GM23338 (cell line): ENCODE data around the gene IZUMO1. TPM values are rescaled to one million over a fixed set of nuclear protein-coding genes. Genes with fewer than 3 reads are reported as not detected.

Experiments
- ATAC-seq: fragments of 200-7000 bp; cut with Tn5 transposase; 3 replicates; pipeline ENCODE4 v1.9.1; 2020
- DNase-seq: peaks from one replicate; pipeline ENCODE4 v3.0.0-alpha.2; 2015; ENCODE audit warnings: low spot score
- H2AFZ ChIP-seq: fragments of 200-600 bp; sonication (generic); 2 replicates; pipeline ENCODE4 v1.8.0; 2016; ENCODE audit warnings: antibody characterized with exemption, mild to moderate bottlenecking, moderate library complexity
- H3F3A ChIP-seq: fragments of 200-600 bp; sonication (generic); replicated peaks from 2 replicates; pipeline ENCODE4 v1.8.0; 2017; ENCODE audit warnings: antibody characterized with exemption, mixed run types, low read depth
- H3K27ac ChIP-seq: fragments of 200-600 bp; sonication (generic); 2 replicates; pipeline ENCODE4 v1.6.1; 2016; ENCODE audit warnings: low read depth
- H3K27me3 ChIP-seq: fragments of 200-600 bp; sonication (generic); 2 replicates; pipeline ENCODE4 v1.8.0; 2016; ENCODE audit warnings: mild to moderate bottlenecking, mixed run types, moderate library complexity; ENCODE audit not compliant: insufficient read depth
- H3K36me3 ChIP-seq: fragments of 200-600 bp; sonication (generic); 2 replicates; pipeline ENCODE4 v1.8.0; 2016; ENCODE audit warnings: mild to moderate bottlenecking; ENCODE audit not compliant: insufficient read depth
- H3K4me1 ChIP-seq: fragments of 200-600 bp; sonication (generic); 2 replicates; pipeline ENCODE4 v1.8.0; 2016; ENCODE audit warnings: mild to moderate bottlenecking, moderate library complexity; ENCODE audit not compliant: insufficient read depth
- H3K4me2 ChIP-seq: fragments of 200-600 bp; sonication (generic); 2 replicates; pipeline ENCODE4 v1.7.1; 2017; ENCODE audit warnings: mixed run types
- H3K4me3 ChIP-seq: fragments of 200-600 bp; sonication (generic); 2 replicates; pipeline ENCODE4 v1.6.1; 2016; ENCODE audit warnings: mixed run types
- H3K79me2 ChIP-seq: fragments of 200-600 bp; sonication (generic); replicated peaks from 2 replicates; pipeline ENCODE4 v1.8.0; 2017; ENCODE audit warnings: mild to moderate bottlenecking; ENCODE audit not compliant: insufficient read depth
- H3K9me2 ChIP-seq: fragments of 200-600 bp; sonication (generic); 2 replicates; pipeline ENCODE4 v1.8.0; 2017; ENCODE audit not compliant: insufficient read depth
- H4K20me1 ChIP-seq: fragments of 200-600 bp; sonication (generic); replicated peaks from 2 replicates; pipeline ENCODE4 v1.8.0; 2017; ENCODE audit warnings: mild to moderate bottlenecking; ENCODE audit not compliant: insufficient read depth
- H3K27ac Mint-ChIP-seq: 2 replicates; pipeline ENCODE4 v1.8.0; 2020; ENCODE audit warnings: inconsistent platforms, mild to moderate bottlenecking, moderate library complexity, mixed read lengths
- H3K27me3 Mint-ChIP-seq: 3 replicates; pipeline ENCODE4 v1.8.0; 2022; ENCODE audit warnings: low read depth, mild to moderate bottlenecking, moderate library complexity, mixed read lengths, inconsistent platforms; ENCODE audit not compliant: insufficient read depth, poor library complexity
- H3K36me3 Mint-ChIP-seq: 3 replicates; pipeline ENCODE4 v1.8.0; 2021; ENCODE audit warnings: low read depth, mild to moderate bottlenecking, inconsistent platforms, moderate library complexity, mixed read lengths
- H3K4me1 Mint-ChIP-seq: 3 replicates; pipeline ENCODE4 v1.8.0; 2020; ENCODE audit warnings: mild to moderate bottlenecking, inconsistent platforms, mixed read lengths
- H3K4me3 Mint-ChIP-seq: 3 replicates; pipeline ENCODE4 v1.8.0; 2021; ENCODE audit warnings: moderate library complexity, mild to moderate bottlenecking, inconsistent platforms, mixed read lengths
- H3K9me3 Mint-ChIP-seq: 3 replicates; pipeline ENCODE4 v1.8.0; 2020; ENCODE audit warnings: moderate library complexity, mild to moderate bottlenecking, inconsistent platforms, mixed read lengths
- CREB1 ChIP-seq: fragments of 250-450 bp; sonication (Bioruptor Pico); IDR thresholded peaks from 2 replicates; pipeline ENCODE4 v1.5.0; 2020; ENCODE audit warnings: low read depth, mild to moderate bottlenecking, moderate library complexity
- polyA plus RNA-seq: library from polyadenylated mRNA; unstranded; fragments of >200 nt; fragmentation: Nextera tagmentation; extraction: Ambion mirVana; gene quantifications from 2 replicates; pipeline ENCODE4 v1.2.1, GENCODE V29; 2016
- total RNA-seq: library from RNA; depleted of rRNA; stranded (reverse); fragments of >200 nt; shearing (Covaris generic); gene quantifications from 2 replicates; pipeline ENCODE4 v1.2.3, GENCODE V29; 2014
- TF ChIP-seq, protein P1 (sequence below), 2 experiments: fragments of 200-600 bp in 1 of 2; sonication (generic) in 1 of 2; conservative IDR thresholded peaks; 2 replicates each; pipeline versions ENCODE4 v1.5.1 to v1.6.1; 2016 to 2017; ENCODE audit warnings: antibody characterized with exemption in 2 of 2, low read depth in 2 of 2, mild to moderate bottlenecking in 2 of 2, moderate library complexity in 1 of 2
- TF ChIP-seq, protein P2 (sequence below): fragments of 250-450 bp; sonication (Bioruptor Pico); IDR thresholded peaks from 2 replicates; pipeline ENCODE4 v1.5.0; 2020; ENCODE audit warnings: mild to moderate bottlenecking, moderate library complexity

IZUMO1 gene
- total and polyA plus RNA-seq, 2 experiments from 2014 or later: 1.2 to 3.5 TPM

DNA sequence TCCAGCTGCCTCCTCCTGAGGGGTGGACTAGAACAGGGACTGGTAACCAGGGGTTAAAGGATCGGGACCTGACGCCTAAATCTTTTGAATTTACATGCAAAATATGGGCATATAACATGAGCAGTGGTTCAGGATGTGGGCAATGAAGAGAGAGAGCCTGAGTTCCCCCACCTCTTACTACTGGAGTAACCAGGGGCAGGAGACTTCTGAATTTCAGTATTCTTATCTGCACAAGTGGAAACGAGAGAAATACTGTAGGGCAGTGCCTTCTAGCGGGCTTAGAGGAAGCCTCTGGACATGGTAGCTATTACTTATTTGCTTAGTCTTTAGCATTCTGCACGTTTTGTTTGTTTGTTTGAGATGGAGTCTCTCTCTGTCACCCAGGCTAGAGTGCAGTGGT is 37.8 kb upstream of the IZUMO1 start:
- peaks cover 2% of the 10 kb centered on the region for H3K27me3 Mint-ChIP-seq
- H3K4me3 Mint-ChIP-seq: no peak overlapping the region; the same call in 2 of the 3 replicates
- H2AFZ ChIP-seq: no peak overlapping the region
- H3K9me3 Mint-ChIP-seq: peaks cover 5% of the 10 kb centered on the region; the same call in 1 of the 3 replicates
- H3K9me2 ChIP-seq: no peaks in the 10 kb centered on the region
- no peaks in the 10 kb centered on the region for H4K20me1 ChIP-seq
- H3K4me2 ChIP-seq: no peak overlapping the region
- H3K4me1 Mint-ChIP-seq: peaks cover 5% of the 10 kb centered on the region; the same call in 2 of the 3 replicates
- TF ChIP-seq, protein P1, sequence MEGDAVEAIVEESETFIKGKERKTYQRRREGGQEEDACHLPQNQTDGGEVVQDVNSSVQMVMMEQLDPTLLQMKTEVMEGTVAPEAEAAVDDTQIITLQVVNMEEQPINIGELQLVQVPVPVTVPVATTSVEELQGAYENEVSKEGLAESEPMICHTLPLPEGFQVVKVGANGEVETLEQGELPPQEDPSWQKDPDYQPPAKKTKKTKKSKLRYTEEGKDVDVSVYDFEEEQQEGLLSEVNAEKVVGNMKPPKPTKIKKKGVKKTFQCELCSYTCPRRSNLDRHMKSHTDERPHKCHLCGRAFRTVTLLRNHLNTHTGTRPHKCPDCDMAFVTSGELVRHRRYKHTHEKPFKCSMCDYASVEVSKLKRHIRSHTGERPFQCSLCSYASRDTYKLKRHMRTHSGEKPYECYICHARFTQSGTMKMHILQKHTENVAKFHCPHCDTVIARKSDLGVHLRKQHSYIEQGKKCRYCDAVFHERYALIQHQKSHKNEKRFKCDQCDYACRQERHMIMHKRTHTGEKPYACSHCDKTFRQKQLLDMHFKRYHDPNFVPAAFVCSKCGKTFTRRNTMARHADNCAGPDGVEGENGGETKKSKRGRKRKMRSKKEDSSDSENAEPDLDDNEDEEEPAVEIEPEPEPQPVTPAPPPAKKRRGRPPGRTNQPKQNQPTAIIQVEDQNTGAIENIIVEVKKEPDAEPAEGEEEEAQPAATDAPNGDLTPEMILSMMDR (conservative IDR thresholded peaks at IDR 0.05; ENCODE audit: low read depth in 2 of 2): peak in 1 of 2 experiments; percentile 44; a peak in 2 of 4 replicates
- no peak for TF ChIP-seq CREB1 (CRISPR knock-in tag)
- H3K27ac ChIP-seq: no peak overlapping the region
- no peaks in the 10 kb centered on the region for H3K36me3 ChIP-seq
- no peak overlapping the region for H3K27ac Mint-ChIP-seq
- H3K4me3 ChIP-seq: no peak overlapping the region
- DNase-seq (no peak), ATAC-seq (no peak)
- no peaks in the 10 kb centered on the region for H3K79me2 ChIP-seq
- no peaks in the 10 kb centered on the region for H3K27me3 ChIP-seq
- H3F3A ChIP-seq: no peaks in the 10 kb centered on the region
- no peaks in the 10 kb centered on the region for H3K36me3 Mint-ChIP-seq
- H3K4me1 ChIP-seq: no peaks in the 10 kb centered on the region

- Mint-ChIP-seq H3K27ac (no peak overlapping the region), H3K4me3 (no peak overlapping the region), H3K27me3 (peaks cover 5% of the 10 kb centered on the region), H3K4me1 (peaks cover 2% of the 10 kb centered on the region; the same call in 1 of the 3 replicates), H3K36me3 (no peaks in the 10 kb centered on the region), H3K9me3 (no peaks in the 10 kb centered on the region; the same call in 2 of the 3 replicates)
- Histone ChIP-seq H4K20me1 (no peaks in the 10 kb centered on the region), H3K27ac (no peak overlapping the region), H3K4me3 (no peak overlapping the region), H3F3A (no peaks in the 10 kb centered on the region), H3K36me3 (no peaks in the 10 kb centered on the region), H2AFZ (no peak overlapping the region), H3K27me3 (no peaks in the 10 kb centered on the region), H3K9me2 (no peaks in the 10 kb centered on the region), H3K79me2 (no peaks in the 10 kb centered on the region), H3K4me1 (no peaks in the 10 kb centered on the region), H3K4me2 (no peak overlapping the region)
- DNase-seq (no peak), ATAC-seq (no peak)
- TF ChIP-seq, protein P2, sequence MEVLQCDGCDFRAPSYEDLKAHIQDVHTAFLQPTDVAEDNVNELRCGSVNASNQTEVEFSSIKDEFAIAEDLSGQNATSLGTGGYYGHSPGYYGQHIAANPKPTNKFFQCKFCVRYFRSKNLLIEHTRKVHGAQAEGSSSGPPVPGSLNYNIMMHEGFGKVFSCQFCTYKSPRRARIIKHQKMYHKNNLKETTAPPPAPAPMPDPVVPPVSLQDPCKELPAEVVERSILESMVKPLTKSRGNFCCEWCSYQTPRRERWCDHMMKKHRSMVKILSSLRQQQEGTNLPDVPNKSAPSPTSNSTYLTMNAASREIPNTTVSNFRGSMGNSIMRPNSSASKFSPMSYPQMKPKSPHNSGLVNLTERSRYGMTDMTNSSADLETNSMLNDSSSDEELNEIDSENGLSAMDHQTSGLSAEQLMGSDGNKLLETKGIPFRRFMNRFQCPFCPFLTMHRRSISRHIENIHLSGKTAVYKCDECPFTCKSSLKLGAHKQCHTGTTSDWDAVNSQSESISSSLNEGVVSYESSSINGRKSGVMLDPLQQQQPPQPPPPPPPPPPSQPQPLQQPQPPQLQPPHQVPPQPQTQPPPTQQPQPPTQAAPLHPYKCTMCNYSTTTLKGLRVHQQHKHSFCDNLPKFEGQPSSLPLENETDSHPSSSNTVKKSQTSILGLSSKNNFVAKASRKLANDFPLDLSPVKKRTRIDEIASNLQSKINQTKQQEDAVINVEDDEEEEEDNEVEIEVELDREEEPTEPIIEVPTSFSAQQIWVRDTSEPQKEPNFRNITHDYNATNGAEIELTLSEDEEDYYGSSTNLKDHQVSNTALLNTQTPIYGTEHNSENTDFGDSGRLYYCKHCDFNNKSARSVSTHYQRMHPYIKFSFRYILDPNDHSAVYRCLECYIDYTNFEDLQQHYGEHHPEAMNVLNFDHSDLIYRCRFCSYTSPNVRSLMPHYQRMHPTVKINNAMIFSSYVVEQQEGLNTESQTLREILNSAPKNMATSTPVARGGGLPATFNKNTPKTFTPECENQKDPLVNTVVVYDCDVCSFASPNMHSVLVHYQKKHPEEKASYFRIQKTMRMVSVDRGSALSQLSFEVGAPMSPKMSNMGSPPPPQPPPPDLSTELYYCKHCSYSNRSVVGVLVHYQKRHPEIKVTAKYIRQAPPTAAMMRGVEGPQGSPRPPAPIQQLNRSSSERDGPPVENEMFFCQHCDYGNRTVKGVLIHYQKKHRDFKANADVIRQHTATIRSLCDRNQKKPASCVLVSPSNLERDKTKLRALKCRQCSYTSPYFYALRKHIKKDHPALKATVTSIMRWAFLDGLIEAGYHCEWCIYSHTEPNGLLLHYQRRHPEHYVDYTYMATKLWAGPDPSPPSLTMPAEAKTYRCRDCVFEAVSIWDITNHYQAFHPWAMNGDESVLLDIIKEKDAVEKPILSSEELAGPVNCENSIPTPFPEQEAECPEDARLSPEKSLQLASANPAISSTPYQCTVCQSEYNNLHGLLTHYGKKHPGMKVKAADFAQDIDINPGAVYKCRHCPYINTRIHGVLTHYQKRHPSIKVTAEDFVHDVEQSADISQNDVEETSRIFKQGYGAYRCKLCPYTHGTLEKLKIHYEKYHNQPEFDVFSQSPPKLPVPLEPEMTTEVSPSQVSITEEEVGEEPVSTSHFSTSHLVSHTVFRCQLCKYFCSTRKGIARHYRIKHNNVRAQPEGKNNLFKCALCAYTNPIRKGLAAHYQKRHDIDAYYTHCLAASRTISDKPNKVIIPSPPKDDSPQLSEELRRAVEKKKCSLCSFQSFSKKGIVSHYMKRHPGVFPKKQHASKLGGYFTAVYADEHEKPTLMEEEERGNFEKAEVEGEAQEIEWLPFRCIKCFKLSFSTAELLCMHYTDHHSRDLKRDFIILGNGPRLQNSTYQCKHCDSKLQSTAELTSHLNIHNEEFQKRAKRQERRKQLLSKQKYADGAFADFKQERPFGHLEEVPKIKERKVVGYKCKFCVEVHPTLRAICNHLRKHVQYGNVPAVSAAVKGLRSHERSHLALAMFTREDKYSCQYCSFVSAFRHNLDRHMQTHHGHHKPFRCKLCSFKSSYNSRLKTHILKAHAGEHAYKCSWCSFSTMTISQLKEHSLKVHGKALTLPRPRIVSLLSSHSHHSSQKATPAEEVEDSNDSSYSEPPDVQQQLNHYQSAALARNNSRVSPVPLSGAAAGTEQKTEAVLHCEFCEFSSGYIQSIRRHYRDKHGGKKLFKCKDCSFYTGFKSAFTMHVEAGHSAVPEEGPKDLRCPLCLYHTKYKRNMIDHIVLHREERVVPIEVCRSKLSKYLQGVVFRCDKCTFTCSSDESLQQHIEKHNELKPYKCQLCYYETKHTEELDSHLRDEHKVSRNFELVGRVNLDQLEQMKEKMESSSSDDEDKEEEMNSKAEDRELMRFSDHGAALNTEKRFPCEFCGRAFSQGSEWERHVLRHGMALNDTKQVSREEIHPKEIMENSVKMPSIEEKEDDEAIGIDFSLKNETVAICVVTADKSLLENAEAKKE: no peak
Observed at GRCh38 chr19:48780631-48781391, 34.1 kb upstream of the IZUMO1 start.
